H9 (cell line): ENCODE data around the gene C6orf47. TPM values are rescaled to one million over a fixed set of nuclear protein-coding genes. Genes with fewer than 3 reads are reported as not detected.

Source experiments
- DNase-seq: peaks from one replicate; pipeline ENCODE4 v3.0.0-alpha.2; 2017
- H2AFZ ChIP-seq: one replicate; pipeline ENCODE4 v1.6.1; 2013; ENCODE audit warnings: mild to moderate bottlenecking, low read length, control low read depth, moderate library complexity
- H2AK5ac ChIP-seq: 2 replicates; pipeline ENCODE4 v1.6.1; 2013; ENCODE audit warnings: low read length, control low read depth, mixed read lengths; ENCODE audit not compliant: insufficient read length
- H2BK120ac ChIP-seq: one replicate; pipeline ENCODE4 v1.6.1; 2013; ENCODE audit warnings: low read depth, mild to moderate bottlenecking, low read length, control low read depth, inconsistent platforms; ENCODE audit not compliant: poor library complexity, severe bottlenecking
- H2BK12ac ChIP-seq: 2 replicates; pipeline ENCODE4 v1.6.1; 2013; ENCODE audit warnings: low read length, control low read depth, mixed read lengths, low read depth; ENCODE audit not compliant: insufficient read length
- H2BK15ac ChIP-seq: 2 replicates; pipeline ENCODE4 v1.6.1; 2013; ENCODE audit warnings: low read depth, low read length, control low read depth
- H2BK20ac ChIP-seq: one replicate; pipeline ENCODE4 v1.6.1; 2013; ENCODE audit warnings: low read depth, mild to moderate bottlenecking, low read length, control low read depth, inconsistent platforms; ENCODE audit not compliant: poor library complexity, severe bottlenecking
- H2BK5ac ChIP-seq: 2 replicates; pipeline ENCODE4 v1.6.1; 2013; ENCODE audit warnings: low read length, control low read depth, mixed read lengths; ENCODE audit not compliant: insufficient read length
- H3K14ac ChIP-seq: 2 replicates; pipeline ENCODE4 v1.6.1; 2013; ENCODE audit warnings: low read length, control low read depth; ENCODE audit not compliant: insufficient read depth
- H3K18ac ChIP-seq: 2 replicates; pipeline ENCODE4 v1.6.1; 2013; ENCODE audit warnings: low read depth, mild to moderate bottlenecking, mixed read lengths, low read length, control low read depth; ENCODE audit not compliant: insufficient read length
- H3K23ac ChIP-seq: 2 replicates; pipeline ENCODE4 v1.6.1; 2013; ENCODE audit warnings: low read length, control low read depth, mixed read lengths, low read depth; ENCODE audit not compliant: insufficient read length
- H3K23me2 ChIP-seq: 2 replicates; pipeline ENCODE4 v1.6.1; 2013; ENCODE audit warnings: low read depth, mild to moderate bottlenecking, mixed read lengths, low read length, control low read depth; ENCODE audit not compliant: insufficient read length, poor library complexity, severe bottlenecking
- H3K27ac ChIP-seq: 2 replicates; pipeline ENCODE4 v1.5.1; 2013; ENCODE audit warnings: low read length, control low read depth, mixed read lengths, low read depth; ENCODE audit not compliant: insufficient read length
- H3K27me3 ChIP-seq: 2 replicates; pipeline ENCODE4 v1.6.1; 2013; ENCODE audit warnings: low read length, control low read depth, inconsistent platforms; ENCODE audit not compliant: insufficient read depth
- H3K4ac ChIP-seq: 2 replicates; pipeline ENCODE4 v1.6.1; 2013; ENCODE audit warnings: low read depth, mild to moderate bottlenecking, control low read depth, inconsistent platforms, low read length, moderate library complexity
- H3K4me1 ChIP-seq: 2 replicates; pipeline ENCODE4 v1.6.1; 2013; ENCODE audit warnings: low read length, control low read depth, inconsistent platforms; ENCODE audit not compliant: insufficient read depth
- H3K4me2 ChIP-seq: 2 replicates; pipeline ENCODE4 v1.6.1; 2013; ENCODE audit warnings: low read length, control low read depth, mixed read lengths; ENCODE audit not compliant: insufficient read length, insufficient read depth
- H3K56ac ChIP-seq: 2 replicates; pipeline ENCODE4 v1.6.1; 2013; ENCODE audit warnings: low read depth, mild to moderate bottlenecking, mixed read lengths, low read length, control low read depth; ENCODE audit not compliant: insufficient read length
- H3K79me1 ChIP-seq: 2 replicates; pipeline ENCODE4 v1.6.1; 2013; ENCODE audit warnings: low read depth, mild to moderate bottlenecking, moderate library complexity, low read length, control low read depth, inconsistent platforms; ENCODE audit not compliant: insufficient read depth, poor library complexity, severe bottlenecking
- H3K79me2 ChIP-seq: 2 replicates; pipeline ENCODE4 v1.6.1; 2013; ENCODE audit warnings: low read length, control low read depth, inconsistent platforms; ENCODE audit not compliant: insufficient read depth
- H3K9ac ChIP-seq: 2 replicates; pipeline ENCODE4 v1.6.1; 2013; ENCODE audit warnings: low read length, control low read depth, mixed read lengths; ENCODE audit not compliant: insufficient read length; ENCODE audit errors: extremely low read depth
- H3K9me3 ChIP-seq: one replicate; pipeline ENCODE4 v1.6.1; 2013; ENCODE audit warnings: low read depth, low read length, inconsistent platforms; ENCODE audit not compliant: control insufficient read depth
- H3T11ph ChIP-seq: one replicate; pipeline ENCODE4 v1.6.1; 2013; ENCODE audit warnings: mild to moderate bottlenecking, low read length, control low read depth, inconsistent platforms
- H4K20me1 ChIP-seq: one replicate; pipeline ENCODE4 v1.6.1; 2013; ENCODE audit not compliant: control insufficient read depth, insufficient read length, insufficient read depth
- H4K5ac ChIP-seq: 2 replicates; pipeline ENCODE4 v1.6.1; 2013; ENCODE audit warnings: low read depth, mild to moderate bottlenecking, mixed read lengths, low read length, control low read depth; ENCODE audit not compliant: insufficient read length
- H4K8ac ChIP-seq: replicated peaks from 2 replicates; pipeline ENCODE4 v1.6.1; 2013; ENCODE audit warnings: low read length, control low read depth, mixed read lengths, low read depth; ENCODE audit not compliant: insufficient read length
- H4K91ac ChIP-seq: 2 replicates; pipeline ENCODE4 v1.6.1; 2013; ENCODE audit warnings: low read depth, mild to moderate bottlenecking, moderate library complexity, mixed read lengths, low read length, control low read depth; ENCODE audit not compliant: insufficient read length
- H3K27ac Mint-ChIP-seq, 3 experiments: 2 replicates in 2 of 3; 3 replicates in 1 of 3; pipeline ENCODE4 v1.8.0; 2020 to 2021; ENCODE audit warnings: mixed read lengths in 3 of 3, mild to moderate bottlenecking in 1 of 3, moderate library complexity in 1 of 3
- H3K27me3 Mint-ChIP-seq: 2 replicates; pipeline ENCODE4 v1.8.0; 2021; ENCODE audit warnings: low read depth, mild to moderate bottlenecking, moderate library complexity, mixed read lengths
- H3K36me3 Mint-ChIP-seq, 3 experiments: 2 replicates in 2 of 3; 3 replicates in 1 of 3; pipeline ENCODE4 v1.8.0; 2020 to 2021; ENCODE audit warnings: low read depth in 3 of 3, mixed read lengths in 3 of 3; ENCODE audit not compliant: insufficient read depth in 1 of 3
- H3K4me1 Mint-ChIP-seq, 2 experiments: 2 replicates each; pipeline ENCODE4 v1.8.0; 2020; ENCODE audit warnings: mixed read lengths in 2 of 2
- H3K4me3 Mint-ChIP-seq, 2 experiments: 2 replicates in 1 of 2; 3 replicates in 1 of 2; pipeline ENCODE4 v1.8.0; 2020 to 2021; ENCODE audit warnings: mild to moderate bottlenecking in 2 of 2, mixed read lengths in 2 of 2, moderate library complexity in 1 of 2
- H3K9me3 Mint-ChIP-seq, 2 experiments: 2 replicates in 1 of 2; 3 replicates in 1 of 2; pipeline ENCODE4 v1.8.0; 2020; ENCODE audit warnings: mild to moderate bottlenecking in 2 of 2, mixed read lengths in 2 of 2, moderate library complexity in 1 of 2
- CTCF ChIP-seq: fragments of 200-600 bp; sonication (generic); conservative IDR thresholded peaks from 3 replicates; pipeline ENCODE4 v1.8.0; 2021; ENCODE audit warnings: antibody characterized with exemption, mild to moderate bottlenecking
- WGBS: extraction: QIAGEN DNeasy Blood & Tissue Kit; methylation state at CpG from one replicate; pipeline ENCODE4 v1.1.7; 2013; ENCODE audit warnings: missing lambda C conversion rate, low lambda C conversion rate, mixed read lengths; ENCODE audit not compliant: insufficient read length; ENCODE audit errors: extremely low coverage; 5-methylcytosine and 5-hydroxymethylcytosine counted together
- total RNA-seq: library from RNA; stranded (reverse); gene quantifications from 2 replicates; pipeline ENCODE4 v1.2.1, GENCODE V29; 2021

The C6orf47 gene
- total RNA-seq, 1 experiment from 2014 or later = 19.0 TPM

GRCh38 chr6:31665501-31666336, 5.1 kb upstream of the C6orf47 start, which contains the start of gene CSNK2B:
Gene CSNK2B, plus strand, starts transcription at chr6:31666080. Its CDS starts 752 bp downstream, at chr6:31666832.
- no peaks in the 10 kb centered on the region for H3K4me1 ChIP-seq
- peaks cover 30 to 34% of the 10 kb centered on the region in 2 experiments for H3K4me1 Mint-ChIP-seq
- no peak within 1 kb of the TSS for H2AK5ac ChIP-seq
- no peak within 1 kb of the TSS for H4K8ac ChIP-seq
- peaks cover 6% of the 10 kb centered on the region; the same call in 1 of the 2 replicates for H3K79me2 ChIP-seq
- no peak within 1 kb of the TSS for H4K91ac ChIP-seq
- H3K18ac ChIP-seq = peak within 1 kb of the TSS; percentile 81
- peak within 1 kb of the TSS; percentile 66 for H3K14ac ChIP-seq
- no peaks in the 10 kb centered on the region for H3K9me3 ChIP-seq
- H2BK20ac ChIP-seq = no peak within 1 kb of the TSS
- no peak within 1 kb of the TSS for H3K4ac ChIP-seq
- H3K9me3 Mint-ChIP-seq = no peaks in the 10 kb centered on the region
- peaks cover 11% of the 10 kb centered on the region for H3K79me1 ChIP-seq
- H2AFZ ChIP-seq = no peak within 1 kb of the TSS
- no peak within 1 kb of the TSS for H2BK120ac ChIP-seq
- H3K27ac ChIP-seq = peak within 1 kb of the TSS; percentile 87
- DNase-seq = peak; percentile 98
- peak within 1 kb of the TSS; percentile 99 for H3K4me3 Mint-ChIP-seq
- no peak within 1 kb of the TSS for H3K23ac ChIP-seq
- H4K20me1 ChIP-seq = no peaks in the 10 kb centered on the region
- H3K27me3 Mint-ChIP-seq = no peaks in the 10 kb centered on the region
- peak within 1 kb of the TSS; percentile 41 for H4K5ac ChIP-seq
- WGBS = no CpG with 5 or more reads among the region's 63 CpGs
- H3K36me3 Mint-ChIP-seq = peaks cover 49 to 80% (median 71%) of the 10 kb centered on the region in 3 experiments
- H3T11ph ChIP-seq = no peak within 1 kb of the TSS
- H2BK15ac ChIP-seq = no peak within 1 kb of the TSS
- peak within 1 kb of the TSS; percentile 38 for H3K56ac ChIP-seq
- H2BK5ac ChIP-seq = peak within 1 kb of the TSS; percentile 17
- peak within 1 kb of the TSS; percentile 96 for H3K4me2 ChIP-seq
- H3K27me3 ChIP-seq = no peaks in the 10 kb centered on the region
- no peak for TF ChIP-seq CTCF
- peak within 1 kb of the TSS; percentile 89 for H3K9ac ChIP-seq
- H3K23me2 ChIP-seq = peaks cover 19% of the 10 kb centered on the region
- no peak within 1 kb of the TSS for H2BK12ac ChIP-seq
- peak within 1 kb of the TSS; percentile 99 for H3K27ac Mint-ChIP-seq
